A673 (cell line): ENCODE data around the gene RNASE7.

Experiments
- CTCF ChIP-seq: fragments of 300-800, 200-600 bp; sonication (generic); conservative IDR thresholded peaks from 2 replicates; pipeline ENCODE4 v1.5.1; 2017; ENCODE audit warnings: low read depth, mild to moderate bottlenecking, antibody characterized with exemption, low read length, moderate library complexity, mixed read lengths
- EZH2 ChIP-seq: fragments of 200-600 bp; sonication (generic); IDR thresholded peaks from 2 replicates; pipeline ENCODE4 v1.6.1; 2017; ENCODE audit warnings: borderline replicate concordance, low read depth, mild to moderate bottlenecking, mixed read lengths, antibody characterized with exemption, low read length; ENCODE audit not compliant: poor library complexity, severe bottlenecking

GRCh38 chr14:21047378-21047781 is 5.2 kb downstream of the RNASE7 start:
- TF ChIP-seq CTCF (no peak), EZH2 (no peak)
